Neuronal stem cell (in vitro differentiated cells): Measurements from ENCODE around the gene MARCHF11.

Source experiments
- DNase-seq: peaks from one replicate; pipeline ENCODE4 v3.0.0-alpha.2; 2013; ENCODE audit warnings: low spot score
- H2AFZ ChIP-seq: one replicate; pipeline ENCODE4 v1.6.1; 2013; ENCODE audit warnings: mild to moderate bottlenecking, low read length, inconsistent platforms
- H2AK5ac ChIP-seq: 2 replicates; pipeline ENCODE4 v1.6.1; 2013; ENCODE audit warnings: low read depth, mild to moderate bottlenecking, inconsistent platforms, low read length, moderate library complexity, mixed read lengths
- H2BK120ac ChIP-seq: 2 replicates; pipeline ENCODE4 v1.6.1; 2013; ENCODE audit warnings: low read depth, mild to moderate bottlenecking, inconsistent platforms, low read length, moderate library complexity, mixed read lengths
- H2BK12ac ChIP-seq: one replicate; pipeline ENCODE4 v1.6.1; 2013; ENCODE audit warnings: low read length, inconsistent platforms
- H2BK15ac ChIP-seq: 2 replicates; pipeline ENCODE4 v1.6.1; 2013; ENCODE audit warnings: mild to moderate bottlenecking, low read length, inconsistent platforms, mixed read lengths
- H2BK5ac ChIP-seq: one replicate; pipeline ENCODE4 v1.6.1; 2013; ENCODE audit warnings: inconsistent platforms, mild to moderate bottlenecking, low read length, moderate library complexity
- H3K14ac ChIP-seq: one replicate; pipeline ENCODE4 v1.6.1; 2013; ENCODE audit warnings: low read length, inconsistent platforms
- H3K18ac ChIP-seq: 2 replicates; pipeline ENCODE4 v1.6.1; 2013; ENCODE audit warnings: low read length, inconsistent platforms
- H3K23ac ChIP-seq: 2 replicates; pipeline ENCODE4 v1.6.1; 2013; ENCODE audit warnings: low read depth, mild to moderate bottlenecking, mixed read lengths, low read length, inconsistent platforms; ENCODE audit not compliant: poor library complexity
- H3K27ac ChIP-seq: replicated peaks from 3 replicates; pipeline ENCODE4 v1.5.1; 2013; ENCODE audit warnings: low read length, inconsistent platforms
- H3K27me3 ChIP-seq, 3 experiments: 2 replicates each; pipeline ENCODE4 v1.6.1; 2013; ENCODE audit warnings: low read length in 3 of 3, mild to moderate bottlenecking in 2 of 3, inconsistent platforms in 1 of 3, low read depth in 1 of 3, mixed read lengths in 1 of 3, moderate library complexity in 1 of 3; ENCODE audit not compliant: control insufficient read depth in 3 of 3, insufficient read depth in 3 of 3
- H3K36me3 ChIP-seq, 2 donors: replicated peaks in 1 of 2; 2 replicates each; pipeline ENCODE4 v1.6.1; 2013; ENCODE audit warnings: low read length in 2 of 2; ENCODE audit not compliant: control insufficient read depth in 2 of 2, insufficient read depth in 2 of 2
- H3K4ac ChIP-seq: 2 replicates; pipeline ENCODE4 v1.6.1; 2013; ENCODE audit warnings: inconsistent platforms, mild to moderate bottlenecking, low read length, moderate library complexity
- H3K4me1 ChIP-seq, 2 donors: 1 replicate in 1 of 2; 2 replicates in 1 of 2; pipeline ENCODE4 v1.6.1; 2013; ENCODE audit warnings: low read length in 2 of 2, low read depth in 1 of 2; ENCODE audit not compliant: control insufficient read depth in 2 of 2, insufficient read depth in 1 of 2
- H3K4me2 ChIP-seq: one replicate; pipeline ENCODE4 v1.6.1; 2013; ENCODE audit warnings: mild to moderate bottlenecking, low read length, inconsistent platforms; ENCODE audit not compliant: insufficient read depth, poor library complexity, severe bottlenecking
- H3K4me3 ChIP-seq, 2 donors: 2 replicates each; pipeline ENCODE4 v1.5.1; 2013; ENCODE audit warnings: low read length in 2 of 2, mild to moderate bottlenecking in 2 of 2, inconsistent platforms in 1 of 2, moderate library complexity in 1 of 2
- H3K79me1 ChIP-seq: one replicate; pipeline ENCODE4 v1.6.1; 2013; ENCODE audit warnings: low read depth, mild to moderate bottlenecking, inconsistent platforms, low read length, moderate library complexity
- H3K9ac ChIP-seq: one replicate; pipeline ENCODE4 v1.6.1; 2013; ENCODE audit warnings: mild to moderate bottlenecking, low read depth, low read length, inconsistent platforms; ENCODE audit not compliant: poor library complexity
- H3K9me3 ChIP-seq, 2 donors: replicated peaks in 1 of 2; 2 replicates each; pipeline versions ENCODE3 to v1.6.1; 2013; ENCODE audit warnings: low read length in 2 of 2, mild to moderate bottlenecking in 2 of 2, inconsistent platforms in 1 of 2, low read depth in 1 of 2, mixed read lengths in 1 of 2, moderate library complexity in 1 of 2; ENCODE audit not compliant: control insufficient read depth in 2 of 2, insufficient read depth in 1 of 2
- H4K8ac ChIP-seq: one replicate; pipeline ENCODE4 v1.6.1; 2013; ENCODE audit warnings: low read depth, mild to moderate bottlenecking, inconsistent platforms, low read length, moderate library complexity
- H4K91ac ChIP-seq: one replicate; pipeline ENCODE4 v1.6.1; 2013; ENCODE audit warnings: low read length, low read depth, mild to moderate bottlenecking, inconsistent platforms; ENCODE audit not compliant: poor library complexity
- WGBS, 2 donors: extraction: QIAGEN DNeasy Blood & Tissue Kit; methylation state at CpG; one replicate each; pipeline ENCODE4 v1.1.7; 2013; ENCODE audit warnings: missing lambda C conversion rate in 2 of 2, mixed read lengths in 1 of 2; ENCODE audit not compliant: insufficient read length in 2 of 2, insufficient replicate concordance in 1 of 2; ENCODE audit errors: extremely low coverage in 2 of 2; 5-methylcytosine and 5-hydroxymethylcytosine counted together

MARCHF11 gene

DNA sequence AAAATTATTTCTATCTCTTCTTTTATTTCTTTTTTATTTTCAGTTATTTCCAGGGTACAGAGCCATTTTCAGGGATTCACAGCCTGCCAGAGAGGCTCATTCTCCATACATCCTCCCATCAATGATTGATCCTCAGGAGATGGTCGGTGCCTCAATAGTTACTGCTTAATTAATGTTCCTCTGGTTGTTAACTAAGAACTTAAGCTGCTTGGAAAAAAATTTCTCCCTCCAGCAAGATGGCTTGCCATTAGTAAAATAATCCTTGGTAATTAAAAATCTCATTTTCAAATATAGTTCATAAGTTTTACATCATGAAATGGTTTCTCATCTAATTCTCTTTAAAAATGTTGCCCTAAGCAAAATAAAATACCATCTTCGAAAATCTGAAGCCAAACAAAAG lies 20.0 kb downstream of the MARCHF11 start:
- H2BK12ac ChIP-seq, result no peak overlapping the region
- H2BK5ac ChIP-seq, result no peak overlapping the region
- H3K36me3 ChIP-seq, result no peaks in the 10 kb centered on the region
- no peaks in the 10 kb centered on the region for H3K9me3 ChIP-seq
- H2BK120ac ChIP-seq, result no peak overlapping the region
- H3K18ac ChIP-seq, result no peak overlapping the region
- H3K23ac ChIP-seq, result no peak overlapping the region
- H3K4ac ChIP-seq, result no peak overlapping the region
- no peak overlapping the region for H3K4me2 ChIP-seq
- no peaks in the 10 kb centered on the region for H3K79me1 ChIP-seq
- no peak overlapping the region for H4K91ac ChIP-seq
- H4K8ac ChIP-seq, result no peak overlapping the region
- no peaks in the 10 kb centered on the region for H3K4me1 ChIP-seq
- H2AFZ ChIP-seq, result no peak overlapping the region
- H3K14ac ChIP-seq, result no peak overlapping the region
- H2AK5ac ChIP-seq, result no peak overlapping the region
- no peak overlapping the region for H3K4me3 ChIP-seq
- DNase-seq, result no peak
- no peak overlapping the region for H2BK15ac ChIP-seq
- no CpG with 5 or more reads among the region's 2 CpGs for WGBS, 2 donors
- H3K27ac ChIP-seq, result no peak overlapping the region
- no peak overlapping the region for H3K9ac ChIP-seq
- H3K27me3 ChIP-seq, result no peaks in the 10 kb centered on the region

DNA sequence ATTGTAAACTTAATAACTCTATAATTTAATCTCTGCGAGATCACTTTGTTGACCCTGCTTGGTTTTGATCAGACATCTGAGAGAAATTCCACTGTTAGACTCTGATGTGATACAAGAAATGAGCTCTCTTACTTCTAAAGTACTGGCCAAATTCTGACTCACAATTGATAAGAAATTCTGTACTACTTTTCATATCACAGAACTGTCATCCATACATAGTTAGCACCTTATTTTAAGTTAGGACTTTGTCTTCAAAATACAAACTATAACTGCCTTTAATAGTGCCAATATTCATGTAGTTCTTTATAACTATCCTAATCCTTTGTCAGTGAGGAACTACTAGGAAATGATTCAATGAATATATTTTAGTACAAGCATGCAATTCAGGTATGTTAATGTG lies 23.4 kb downstream of the MARCHF11 start:
- H3K4me2 ChIP-seq, result no peak overlapping the region
- no peaks in the 10 kb centered on the region for H3K79me1 ChIP-seq
- no CpG with 5 or more reads among the region's 1 CpG for WGBS, 2 donors
- H3K36me3 ChIP-seq, result no peaks in the 10 kb centered on the region
- H2AK5ac ChIP-seq, result no peak overlapping the region
- no peak overlapping the region for H2AFZ ChIP-seq
- H4K91ac ChIP-seq, result no peak overlapping the region
- H4K8ac ChIP-seq, result no peak overlapping the region
- no peaks in the 10 kb centered on the region for H3K27me3 ChIP-seq
- H3K14ac ChIP-seq, result no peak overlapping the region
- H3K9me3 ChIP-seq, result no peaks in the 10 kb centered on the region
- no peaks in the 10 kb centered on the region for H3K4me1 ChIP-seq
- no peak for DNase-seq
- H2BK12ac ChIP-seq, result no peak overlapping the region
- H2BK120ac ChIP-seq, result no peak overlapping the region
- H3K4me3 ChIP-seq, result no peak overlapping the region
- H3K4ac ChIP-seq, result no peak overlapping the region
- H3K9ac ChIP-seq, result no peak overlapping the region
- no peak overlapping the region for H3K23ac ChIP-seq
- H3K18ac ChIP-seq, result no peak overlapping the region
- H3K27ac ChIP-seq, result no peak overlapping the region
- H2BK15ac ChIP-seq, result no peak overlapping the region
- H2BK5ac ChIP-seq, result no peak overlapping the region

DNA sequence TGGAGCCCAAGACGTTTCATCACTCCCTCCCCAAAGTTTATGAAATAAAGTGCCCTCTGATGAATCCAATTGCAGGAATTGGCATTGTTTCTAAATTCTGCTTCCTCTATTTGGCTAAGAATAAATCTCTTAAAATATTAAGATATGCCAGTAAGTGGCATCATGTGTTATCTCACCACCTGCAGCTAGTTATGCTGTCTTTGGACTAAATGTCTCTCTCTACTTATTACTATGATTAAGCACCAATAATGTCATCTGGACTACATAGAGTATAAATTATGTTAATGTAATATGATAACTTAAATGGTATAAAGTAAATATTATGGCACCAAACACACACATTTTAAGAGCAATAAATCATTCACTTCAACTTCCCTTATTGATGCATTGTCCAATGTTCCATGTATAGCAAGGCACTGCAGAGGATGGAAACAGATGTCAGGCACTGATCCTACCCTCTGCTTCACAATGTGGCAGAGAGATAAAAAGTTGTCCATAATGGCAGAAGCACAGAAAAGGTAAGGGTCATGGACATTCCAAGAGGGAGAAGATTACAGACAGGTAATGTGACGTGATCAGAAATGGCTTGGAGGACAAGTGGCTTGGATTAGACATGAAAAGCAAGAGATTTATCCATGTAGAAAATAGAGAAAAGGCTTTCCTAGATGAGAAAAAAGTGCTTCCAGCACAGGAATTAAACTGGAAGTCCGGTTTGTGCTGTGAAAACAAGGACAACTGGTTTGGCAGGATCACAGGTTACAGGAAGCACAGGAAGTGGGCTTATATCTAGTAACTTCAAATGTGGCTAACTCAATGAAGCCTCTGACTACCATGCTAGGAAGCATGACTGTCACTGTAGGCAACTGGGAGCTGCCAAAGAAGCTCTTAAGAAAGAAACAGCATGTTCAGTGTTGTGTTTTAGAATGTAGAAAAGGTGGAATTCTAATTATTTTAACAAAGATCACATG lies 26.7 kb downstream of the MARCHF11 start:
- no peak overlapping the region for H2AK5ac ChIP-seq

DNA sequence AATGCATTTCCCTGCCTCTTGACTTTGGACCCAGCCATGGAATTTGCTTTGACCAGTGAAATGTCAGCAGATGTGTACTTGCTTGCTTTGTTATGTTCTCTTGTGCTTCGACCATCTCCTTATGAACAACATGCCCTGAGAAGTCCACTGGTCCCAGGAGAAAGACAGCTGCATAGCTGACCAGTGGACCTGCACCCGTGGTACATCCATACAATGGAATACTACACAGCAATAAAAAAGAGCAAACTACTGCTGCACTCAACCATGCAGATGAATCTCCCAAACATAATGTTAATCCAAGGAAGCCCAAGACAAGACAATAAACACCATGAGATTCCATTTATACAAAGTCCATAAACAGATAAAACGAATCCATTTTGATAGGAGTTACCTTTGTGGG lies 30.0 kb downstream of the MARCHF11 start:
- Histone ChIP-seq H3K4me1 (no peaks in the 10 kb centered on the region), H2BK12ac (no peak overlapping the region), H2AK5ac (no peak overlapping the region), H3K18ac (no peak overlapping the region), H3K4me2 (no peak overlapping the region), H3K9ac (no peak overlapping the region), H3K14ac (no peak overlapping the region), H4K8ac (no peak overlapping the region), H3K36me3 (no peaks in the 10 kb centered on the region), H3K27ac (no peak overlapping the region), H3K4ac (no peak overlapping the region), H3K79me1 (no peaks in the 10 kb centered on the region), H2BK5ac (no peak overlapping the region), H3K9me3 (peaks cover 0 to 2% of the 10 kb centered on the region in 2 donors), H2BK120ac (no peak overlapping the region), H4K91ac (no peak overlapping the region), H2AFZ (no peak overlapping the region), H3K27me3 (no peaks in the 10 kb centered on the region), H2BK15ac (no peak overlapping the region), H3K23ac (no peak overlapping the region), H3K4me3 (no peak overlapping the region)
- WGBS, 2 donors, result no CpG with 5 or more reads among the region's 3 CpGs
- no peak for DNase-seq

More for the DNA sequence above, 26.7 kb downstream of the MARCHF11 start:
- DNase-seq, result no peak
- H3K23ac ChIP-seq, result no peak overlapping the region
- H3K9me3 ChIP-seq, result peaks cover 0 to 2% of the 10 kb centered on the region in 2 donors
- no peak overlapping the region for H4K91ac ChIP-seq
- H3K4me1 ChIP-seq, result no peaks in the 10 kb centered on the region
- H3K36me3 ChIP-seq, result no peaks in the 10 kb centered on the region
- no peak overlapping the region for H3K27ac ChIP-seq
- H3K9ac ChIP-seq, result no peak overlapping the region
- no CpG with 5 or more reads among the region's 3 CpGs for WGBS, 2 donors
- H4K8ac ChIP-seq, result no peak overlapping the region
- no peak overlapping the region for H2BK120ac ChIP-seq
- no peak overlapping the region for H3K14ac ChIP-seq
- H2BK12ac ChIP-seq, result no peak overlapping the region
- no peaks in the 10 kb centered on the region for H3K79me1 ChIP-seq
- H3K4me2 ChIP-seq, result no peak overlapping the region
- no peak overlapping the region for H3K4me3 ChIP-seq
- H3K18ac ChIP-seq, result no peak overlapping the region
- H2BK5ac ChIP-seq, result no peak overlapping the region
- H3K27me3 ChIP-seq, result no peaks in the 10 kb centered on the region
- H3K4ac ChIP-seq, result no peak overlapping the region
- H2AFZ ChIP-seq, result no peak overlapping the region
- no peak overlapping the region for H2BK15ac ChIP-seq
